GM18909 (cell line): Measurements from ENCODE around the gene USO1.
"Not testable (repeated sequence)": the region's sequence is repeated elsewhere in the genome, so short reads cannot be mapped to it uniquely, and the experiment has no call there.

ENCODE experiments used
- ATAC-seq: cut with Tn5 transposase; IDR thresholded peaks from one replicate; pipeline ENCODE4 v1.9.1; 2021; ENCODE audit warnings: mild to moderate bottlenecking; ENCODE audit not compliant: unreplicated experiment, poor library complexity

Gene USO1

GRCh38 chr4:75714011-75714410 is 10.4 kb upstream of the USO1 start:
- ATAC-seq, result no peak

- ATAC-seq, result no peak
Measured at GRCh38 chr4:75714704-75715103, 9.7 kb upstream of the USO1 start.

- ATAC-seq, result no peak
Measured at GRCh38 chr4:75715105-75715799, 9.1 kb upstream of the USO1 start.

- not testable (repeated sequence) for ATAC-seq
Measured at GRCh38 chr4:75716054-75716453, 8.3 kb upstream of the USO1 start.

GRCh38 chr4:75717408-75717807 is 7.0 kb upstream of the USO1 start:
- ATAC-seq, result no peak

- ATAC-seq, result no peak
Measured at GRCh38 chr4:75718529-75718928, 5.8 kb upstream of the USO1 start.

GRCh38 chr4:75722417-75722816 is 2.0 kb upstream of the USO1 start:
- no peak for ATAC-seq

- ATAC-seq, result no peak
Measured at GRCh38 chr4:75723163-75724065, 963 bp upstream of the USO1 start.

- ATAC-seq, result peak; percentile 56
Measured at GRCh38 chr4:75724867-75725724, 719 bp downstream of the USO1 start.

GRCh38 chr4:75725942-75726538 is 1.7 kb downstream of the USO1 start:
- ATAC-seq, result not testable (repeated sequence)

- ATAC-seq, result no peak
Measured at GRCh38 chr4:75726577-75726976, 2.2 kb downstream of the USO1 start.

GRCh38 chr4:75727073-75727472 is 2.7 kb downstream of the USO1 start:
- ATAC-seq, result no peak

GRCh38 chr4:75729836-75730235 is 5.5 kb downstream of the USO1 start:
- no peak for ATAC-seq

GRCh38 chr4:75733369-75733768 is 9.0 kb downstream of the USO1 start:
- no peak for ATAC-seq

GRCh38 chr4:75735525-75735924 is 11.1 kb downstream of the USO1 start:
- ATAC-seq, result no peak

- no peak for ATAC-seq
Measured at GRCh38 chr4:75736862-75737261, 12.5 kb downstream of the USO1 start.

GRCh38 chr4:75737398-75737797 is 13.0 kb downstream of the USO1 start:
- no peak for ATAC-seq

- no peak for ATAC-seq
Measured at GRCh38 chr4:75741027-75741426, 16.6 kb downstream of the USO1 start.

GRCh38 chr4:75742451-75742850 is 18.1 kb downstream of the USO1 start:
- no peak for ATAC-seq

- no peak for ATAC-seq
Measured at GRCh38 chr4:75745161-75745560, 20.8 kb downstream of the USO1 start.
